ENCODE results near the gene KIAA0408.
"Not testable (repeated sequence)": the region's sequence is repeated elsewhere in the genome, so short reads cannot be mapped to it uniquely, and the experiment has no call there.

The KIAA0408 gene

GRCh38 chr6:127420556-127420955 lies 38.6 kb downstream of the KIAA0408 start:
- in situ Hi-C loops (cut with MboI; ENCODE audit: low sequenced_read_pairs) = no loop called here

DNA sequence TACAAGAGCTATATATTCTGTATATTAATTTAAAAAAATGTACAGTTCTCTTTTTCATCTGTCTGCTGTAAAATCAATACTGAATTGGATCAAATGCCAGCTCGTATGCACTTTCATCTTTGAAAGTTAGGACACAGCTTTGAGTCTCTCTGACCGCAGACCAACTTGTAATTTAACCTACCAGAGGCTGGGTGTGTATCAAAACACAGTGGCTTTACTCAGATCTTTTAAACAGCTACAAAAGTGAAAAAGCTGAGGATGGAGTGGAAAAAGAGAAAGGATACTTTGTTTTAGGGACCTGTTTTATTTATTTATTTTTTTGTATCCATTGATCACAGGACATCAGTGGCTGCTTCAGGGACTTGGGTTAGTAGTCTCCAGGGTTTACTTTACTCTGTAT lies 44.1 kb downstream of the KIAA0408 start:
- in situ Hi-C loops (cut with MboI; ENCODE audit: low sequenced_read_pairs) = no loop called here

- in situ Hi-C loops (cut with MboI; ENCODE audit: low sequenced_read_pairs) = not testable (repeated sequence)
Observed at GRCh38 chr6:127413123-127413522, 46.1 kb downstream of the KIAA0408 start.

DNA sequence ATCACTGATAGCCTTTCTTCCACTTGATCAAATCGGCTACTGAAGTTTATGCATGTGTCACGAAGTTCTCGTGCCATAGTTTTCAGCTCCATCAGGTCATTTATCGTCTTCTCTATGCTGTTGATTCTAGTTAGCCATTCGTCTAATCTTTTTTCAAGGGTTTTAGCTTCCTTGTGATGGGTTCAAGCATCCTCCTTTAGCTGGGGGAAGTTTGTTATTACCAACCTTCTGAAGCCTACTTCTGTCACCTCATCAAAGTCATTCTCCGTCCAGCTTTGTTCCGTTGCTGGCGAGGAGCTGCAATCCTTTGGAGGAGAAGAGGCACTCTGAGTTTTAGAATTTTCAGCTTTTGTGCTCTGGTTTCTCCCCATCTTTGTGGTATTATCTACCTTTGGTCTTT lies 47.2 kb downstream of the KIAA0408 start:
- in situ Hi-C loops (cut with MboI; ENCODE audit: low sequenced_read_pairs) = not testable (repeated sequence)

All from hTERT RPE-1 (cell line).